HG03342 (cell line): ENCODE measurements around the gene ROR2.

Source experiments
- ATAC-seq: cut with Tn5 transposase; IDR thresholded peaks from one replicate; pipeline ENCODE4 v1.9.1; 2021; ENCODE audit warnings: mild to moderate bottlenecking, moderate library complexity; ENCODE audit not compliant: unreplicated experiment

ROR2 gene

GRCh38 chr9:91782708-91783214 is 167.3 kb downstream of the ROR2 start:
- ATAC-seq, result no peak

- no peak for ATAC-seq
Observed at GRCh38 chr9:91781906-91782305, 168.1 kb downstream of the ROR2 start.

- no peak for ATAC-seq
Observed at GRCh38 chr9:91781116-91781515, 168.9 kb downstream of the ROR2 start.

GRCh38 chr9:91778031-91778430 is 172.0 kb downstream of the ROR2 start:
- ATAC-seq, result no peak

GRCh38 chr9:91777292-91777830 is 172.7 kb downstream of the ROR2 start:
- ATAC-seq, result no peak

GRCh38 chr9:91776409-91777291 is 173.4 kb downstream of the ROR2 start:
- no peak for ATAC-seq

- no peak for ATAC-seq
Observed at GRCh38 chr9:91775708-91776028, 174.4 kb downstream of the ROR2 start.

GRCh38 chr9:91775011-91775707 is 174.9 kb downstream of the ROR2 start:
- ATAC-seq, result peak; percentile 57

- ATAC-seq, result no peak
Observed at GRCh38 chr9:91773156-91773555, 176.9 kb downstream of the ROR2 start.

- no peak for ATAC-seq
Observed at GRCh38 chr9:91771864-91772263, 178.2 kb downstream of the ROR2 start.

- ATAC-seq, result no peak
Observed at GRCh38 chr9:91771027-91771426, 179.0 kb downstream of the ROR2 start.

- ATAC-seq, result no peak
Observed at GRCh38 chr9:91770229-91770628, 179.8 kb downstream of the ROR2 start.

- no peak for ATAC-seq
Observed at GRCh38 chr9:91768977-91769916, 180.8 kb downstream of the ROR2 start.

- ATAC-seq, result no peak
Observed at GRCh38 chr9:91768507-91768906, 181.5 kb downstream of the ROR2 start.

- no peak for ATAC-seq
Observed at GRCh38 chr9:91766315-91767069, 183.5 kb downstream of the ROR2 start.

- no peak for ATAC-seq
Observed at GRCh38 chr9:91765296-91765695, 184.7 kb downstream of the ROR2 start.

- ATAC-seq, result no peak
Observed at GRCh38 chr9:91764661-91765060, 185.4 kb downstream of the ROR2 start.

GRCh38 chr9:91761362-91761761 is 188.7 kb downstream of the ROR2 start:
- no peak for ATAC-seq

GRCh38 chr9:91760906-91761305 is 189.1 kb downstream of the ROR2 start:
- ATAC-seq, result no peak

- peak; percentile 76 for ATAC-seq
Observed at GRCh38 chr9:91758491-91758981, 191.5 kb downstream of the ROR2 start.
